ENCODE data around the gene TMEM163.
"Not testable (repeated sequence)": the region's sequence is repeated elsewhere in the genome, so short reads cannot be mapped to it uniquely, and the experiment has no call there.

The TMEM163 gene

GRCh38 chr2:134522496-134523455 lies 196.0 kb downstream of the TMEM163 start:
- DNase-seq (ENCODE audit: insufficient read length, low spot score) (no peak), FAIRE-seq (no peak)
- no peak for TF ChIP-seq PAX5 (IDR thresholded peaks at IDR 0.05; ENCODE audit: insufficient read depth, low read length, severe bottlenecking)
- no peak for TF ChIP-seq TAF1 (IDR thresholded peaks at IDR 0.05; ENCODE audit: low read depth, low read length)
- TF ChIP-seq SPI1 (IDR thresholded peaks at IDR 0.05; ENCODE audit: low read depth, low read length) = no peak
- TF ChIP-seq POLR2AphosphoS5 (IDR thresholded peaks at IDR 0.05; ENCODE audit: low read depth, low read length) = no peak
- TF ChIP-seq POLR2A (IDR thresholded peaks at IDR 0.05; ENCODE audit: low read depth, low read length) = no peak
- no peak for TF ChIP-seq POU2F2 (IDR thresholded peaks at IDR 0.05; ENCODE audit: low read depth, low read length)

- FAIRE-seq (no peak), DNase-seq (ENCODE audit: insufficient read length, low spot score) (no peak)
- no peak for TF ChIP-seq POU2F2 (IDR thresholded peaks at IDR 0.05; ENCODE audit: low read depth, low read length)
- no peak for TF ChIP-seq PAX5 (IDR thresholded peaks at IDR 0.05; ENCODE audit: insufficient read depth, low read length, severe bottlenecking)
- TF ChIP-seq SPI1 (IDR thresholded peaks at IDR 0.05; ENCODE audit: low read depth, low read length) = no peak
- TF ChIP-seq POLR2AphosphoS5 (IDR thresholded peaks at IDR 0.05; ENCODE audit: low read depth, low read length) = no peak
- no peak for TF ChIP-seq TAF1 (IDR thresholded peaks at IDR 0.05; ENCODE audit: low read depth, low read length)
- no peak for TF ChIP-seq POLR2A (IDR thresholded peaks at IDR 0.05; ENCODE audit: low read depth, low read length)
These were observed 200.7 kb downstream of the TMEM163 start for GRCh38 chr2:134518101-134518500.

DNA sequence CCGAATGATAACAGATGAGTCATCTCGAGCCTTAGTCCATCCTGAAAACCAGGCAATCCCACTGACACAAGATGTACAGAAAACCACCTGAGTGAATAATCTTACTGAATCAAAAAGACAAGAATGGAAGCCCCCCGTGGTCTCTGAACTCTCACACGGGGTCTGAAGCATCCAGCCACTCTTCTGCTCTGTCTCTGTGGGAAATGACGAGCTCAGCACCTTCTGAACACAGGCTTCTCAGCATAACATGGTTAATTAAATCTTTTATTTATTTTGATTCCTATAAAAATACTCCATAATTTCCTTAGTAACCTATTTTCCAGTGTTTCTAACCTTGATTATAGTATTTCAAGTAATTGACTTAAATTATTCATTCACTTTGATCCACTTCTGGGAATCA lies 203.7 kb downstream of the TMEM163 start:
- no peak for DNase-seq (ENCODE audit: insufficient read length, low spot score)
- no peak for FAIRE-seq
- TF ChIP-seq TAF1 (IDR thresholded peaks at IDR 0.05; ENCODE audit: low read depth, low read length) (no peak), PAX5 (IDR thresholded peaks at IDR 0.05; ENCODE audit: insufficient read depth, low read length, severe bottlenecking) (no peak), POU2F2 (IDR thresholded peaks at IDR 0.05; ENCODE audit: low read depth, low read length) (no peak), POLR2A (IDR thresholded peaks at IDR 0.05; ENCODE audit: low read depth, low read length) (no peak), POLR2AphosphoS5 (IDR thresholded peaks at IDR 0.05; ENCODE audit: low read depth, low read length) (no peak), SPI1 (IDR thresholded peaks at IDR 0.05; ENCODE audit: low read depth, low read length) (no peak)

GRCh38 chr2:134513465-134513804 lies 205.4 kb downstream of the TMEM163 start:
- FAIRE-seq (no peak), DNase-seq (ENCODE audit: insufficient read length, low spot score) (no peak)
- TF ChIP-seq SPI1 (IDR thresholded peaks at IDR 0.05; ENCODE audit: low read depth, low read length) = no peak
- TF ChIP-seq POU2F2 (IDR thresholded peaks at IDR 0.05; ENCODE audit: low read depth, low read length) = no peak
- no peak for TF ChIP-seq TAF1 (IDR thresholded peaks at IDR 0.05; ENCODE audit: low read depth, low read length)
- no peak for TF ChIP-seq PAX5 (IDR thresholded peaks at IDR 0.05; ENCODE audit: insufficient read depth, low read length, severe bottlenecking)
- no peak for TF ChIP-seq POLR2AphosphoS5 (IDR thresholded peaks at IDR 0.05; ENCODE audit: low read depth, low read length)
- no peak for TF ChIP-seq POLR2A (IDR thresholded peaks at IDR 0.05; ENCODE audit: low read depth, low read length)

GRCh38 chr2:134512734-134513464 lies 205.9 kb downstream of the TMEM163 start:
- FAIRE-seq = no peak
- no peak for TF ChIP-seq POLR2A (IDR thresholded peaks at IDR 0.05; ENCODE audit: low read depth, low read length)
- no peak for TF ChIP-seq PAX5 (IDR thresholded peaks at IDR 0.05; ENCODE audit: insufficient read depth, low read length, severe bottlenecking)
- TF ChIP-seq SPI1 (IDR thresholded peaks at IDR 0.05; ENCODE audit: low read depth, low read length) = no peak
- TF ChIP-seq POLR2AphosphoS5 (IDR thresholded peaks at IDR 0.05; ENCODE audit: low read depth, low read length) = no peak
- TF ChIP-seq TAF1 (IDR thresholded peaks at IDR 0.05; ENCODE audit: low read depth, low read length) = no peak
- TF ChIP-seq POU2F2 (IDR thresholded peaks at IDR 0.05; ENCODE audit: low read depth, low read length) = no peak
- no peak for DNase-seq (ENCODE audit: insufficient read length, low spot score)

- TF ChIP-seq SPI1 (IDR thresholded peaks at IDR 0.05; ENCODE audit: low read depth, low read length) = no peak
- no peak for DNase-seq (ENCODE audit: insufficient read length, low spot score)
- no peak for FAIRE-seq
These were observed 210.4 kb downstream of the TMEM163 start for GRCh38 chr2:134508391-134508790.

DNA sequence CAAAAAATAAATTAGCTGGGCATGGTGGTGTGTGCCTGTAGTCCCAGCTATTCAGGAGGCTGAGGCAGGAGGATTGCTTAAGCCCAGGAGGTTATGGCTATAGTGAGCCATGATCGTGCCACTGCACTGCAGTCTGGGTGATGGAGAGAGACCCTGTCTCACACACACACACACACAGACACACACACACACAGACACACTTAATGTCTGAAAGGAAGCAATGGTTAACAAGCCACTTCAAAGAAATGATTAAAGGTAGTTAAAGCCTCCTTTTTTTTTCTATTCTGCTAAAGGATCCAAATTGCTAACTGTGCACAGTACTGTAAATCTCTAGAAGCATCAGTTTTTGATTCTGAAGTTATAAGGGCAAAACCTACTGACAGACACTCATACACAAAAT lies 211.1 kb downstream of the TMEM163 start:
- TF ChIP-seq POLR2A (IDR thresholded peaks at IDR 0.05; ENCODE audit: low read depth, low read length) (no peak), TAF1 (IDR thresholded peaks at IDR 0.05; ENCODE audit: low read depth, low read length) (no peak), SPI1 (IDR thresholded peaks at IDR 0.05; ENCODE audit: low read depth, low read length) (no peak), POU2F2 (IDR thresholded peaks at IDR 0.05; ENCODE audit: low read depth, low read length) (no peak), PAX5 (IDR thresholded peaks at IDR 0.05; ENCODE audit: insufficient read depth, low read length, severe bottlenecking) (no peak), POLR2AphosphoS5 (IDR thresholded peaks at IDR 0.05; ENCODE audit: low read depth, low read length) (no peak)
- no peak for FAIRE-seq
- no peak for DNase-seq (ENCODE audit: insufficient read length, low spot score)

DNA sequence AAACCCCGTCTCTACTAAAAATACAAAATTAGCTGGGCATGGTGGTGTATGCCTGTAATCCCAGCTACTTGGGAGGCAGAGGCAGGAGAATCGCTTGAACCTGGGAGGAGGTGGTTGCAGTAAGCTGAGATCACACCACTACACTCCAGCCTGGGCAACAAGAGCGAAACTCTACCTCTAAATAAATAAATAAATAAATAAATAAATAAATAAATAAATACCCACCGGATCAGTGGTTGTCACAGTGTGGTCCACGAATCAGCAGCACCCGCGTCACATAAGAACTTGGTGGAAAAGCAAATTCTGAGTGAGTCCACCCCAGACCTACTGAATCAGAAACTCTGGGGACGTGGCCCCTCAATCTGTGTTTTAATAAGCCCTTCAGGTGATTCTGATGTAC lies 211.6 kb downstream of the TMEM163 start:
- not testable (repeated sequence) for FAIRE-seq; DNase-seq (ENCODE audit: insufficient read length, low spot score)

DNA sequence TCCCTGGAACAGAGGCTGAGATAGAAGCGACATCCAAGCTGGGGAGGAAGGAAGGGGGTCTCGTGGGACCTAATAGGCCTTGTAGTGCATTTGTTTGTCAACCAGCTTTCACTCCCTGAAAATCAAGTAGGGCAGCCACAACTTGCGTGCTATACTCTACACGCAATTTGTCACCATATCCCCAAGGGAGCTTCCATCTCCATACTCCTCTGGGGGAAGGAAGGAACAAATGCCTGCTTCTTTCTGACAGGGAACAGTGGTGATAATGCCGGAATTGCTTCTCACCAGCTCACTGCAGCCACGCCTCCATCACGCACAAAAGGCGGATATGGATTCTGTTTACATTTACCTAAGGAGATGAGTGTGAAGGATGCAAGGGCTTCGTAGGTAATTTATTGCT lies 213.4 kb downstream of the TMEM163 start:
- no peak for FAIRE-seq
- no peak for DNase-seq (ENCODE audit: insufficient read length, low spot score)
- TF ChIP-seq PAX5 (IDR thresholded peaks at IDR 0.05; ENCODE audit: insufficient read depth, low read length, severe bottlenecking) = no peak
- no peak for TF ChIP-seq TAF1 (IDR thresholded peaks at IDR 0.05; ENCODE audit: low read depth, low read length)
- TF ChIP-seq POLR2A (IDR thresholded peaks at IDR 0.05; ENCODE audit: low read depth, low read length) = no peak
- no peak for TF ChIP-seq SPI1 (IDR thresholded peaks at IDR 0.05; ENCODE audit: low read depth, low read length)
- no peak for TF ChIP-seq POU2F2 (IDR thresholded peaks at IDR 0.05; ENCODE audit: low read depth, low read length)
- no peak for TF ChIP-seq POLR2AphosphoS5 (IDR thresholded peaks at IDR 0.05; ENCODE audit: low read depth, low read length)
